BJ (cell line): Measurements from ENCODE around the gene SCARF2. TPM values are rescaled to one million over a fixed set of nuclear protein-coding genes. Genes with fewer than 3 reads are reported as not detected.
"Not testable (repeated sequence)": the region's sequence is repeated elsewhere in the genome, so short reads cannot be mapped to it uniquely, and the experiment has no call there.

Experiments used
- CTCF ChIA-PET: fragments of 350-600 bp; formaldehyde crosslinking; extraction: SDS; loops from one replicate; lab custom pipeline; 2021; ENCODE audit warnings: antibody characterized with exemption, inconsistent platforms; lab: Yijun Ruan, JAX
- POLR2A ChIA-PET: fragments of 300-600 bp; sonication (Branson Sonifier 250); formaldehyde crosslinking; extraction: SDS; loops from one replicate; lab custom pipeline; 2021; ENCODE audit warnings: antibody characterized with exemption; lab: Charles Lee
- DNase-seq: peaks from one replicate; pipeline ENCODE4 v3.0.0-alpha.2; 2011; ENCODE audit warnings: low read depth
- H3K27me3 ChIP-seq: 2 replicates; pipeline ENCODE4 v1.6.0; 2011; ENCODE audit warnings: low read length; ENCODE audit not compliant: control insufficient read depth, insufficient read depth
- H3K36me3 ChIP-seq: 2 replicates; pipeline ENCODE4 v1.5.1; 2011; ENCODE audit warnings: low read length; ENCODE audit not compliant: control insufficient read depth, insufficient read depth
- H3K4me3 ChIP-seq: 2 replicates; pipeline ENCODE4 v1.5.1; 2011; ENCODE audit warnings: low read depth, mild to moderate bottlenecking, control low read depth, low read length
- CTCF ChIP-seq: IDR thresholded peaks from 2 replicates; pipeline ENCODE4 v1.5.1; 2011; ENCODE audit warnings: low read depth, mild to moderate bottlenecking, control low read depth, inconsistent platforms, low read length, moderate library complexity; ENCODE audit not compliant: insufficient read depth
- polyA minus RNA-seq: library from RNA; depleted of rRNA, polyadenylated mRNA; stranded (reverse); fragments of >200 nt; gene quantifications from 2 replicates; pipeline ENCODE4 v1.2.3, GENCODE V29; 2011; rRNA and poly(A)+ RNA removed
- polyA plus RNA-seq: library from polyadenylated mRNA; depleted of rRNA; stranded (reverse); fragments of >200 nt; gene quantifications from 2 replicates; pipeline ENCODE4 v1.2.3, GENCODE V29; 2011; rRNA removed

The SCARF2 gene
- polyA plus RNA-seq, result 15.3 and 28.8 TPM in 2 replicates
- polyA minus RNA-seq, result 20.1 and 24.0 TPM in 2 replicates

DNA sequence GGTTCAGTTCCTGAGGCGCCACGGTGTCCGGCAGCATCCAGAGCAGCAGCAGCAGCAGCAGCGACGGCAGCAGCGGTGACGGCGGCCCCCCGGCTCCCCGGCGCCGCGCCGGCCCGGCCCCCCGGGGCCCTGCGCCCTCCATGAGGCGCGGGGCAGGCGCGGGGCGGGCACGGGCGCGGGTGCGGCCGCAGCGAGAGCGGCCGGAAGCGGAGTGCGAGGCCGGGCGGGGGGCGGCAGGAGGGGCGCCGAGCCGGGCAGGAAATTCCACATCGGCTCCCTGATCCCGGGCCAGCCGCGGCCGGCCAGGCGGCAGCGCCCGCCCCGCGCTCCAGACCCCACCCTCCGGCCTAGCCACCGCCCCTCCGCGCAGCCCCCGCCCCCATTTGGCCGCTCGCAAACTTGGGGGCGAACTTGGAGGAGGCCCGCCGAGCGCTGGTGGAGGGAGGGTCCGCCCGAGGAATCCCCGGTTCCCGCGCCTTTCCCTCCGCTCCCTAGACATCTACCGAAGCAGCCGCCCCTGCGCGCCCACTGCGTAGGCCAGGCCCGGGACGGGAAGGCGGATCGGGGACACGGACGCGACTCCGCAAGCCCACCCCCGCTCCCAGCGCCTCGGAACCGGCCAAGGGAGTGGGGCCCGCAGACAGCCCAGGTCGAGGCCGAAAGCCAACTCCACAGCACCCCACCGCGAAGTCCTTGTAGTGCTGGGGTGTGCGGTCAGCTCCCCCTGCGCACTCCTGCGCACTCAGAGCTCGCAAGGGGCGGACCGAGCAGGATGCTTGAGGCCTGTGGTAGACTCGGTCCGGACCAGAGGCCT lies at the start of gene SCARF2:
Gene SCARF2 (minus strand): TSS at position 213 of the 814 bp plus-strand sequence. CDS start 71 bp downstream, at position 142.
- ChIA-PET CTCF (interaction anchor here (1.2 to 5.7 kb wide), 7 partner anchors 8 to 126 kb away, joined by 3 to 25 read pairs (median 5); no protein-coding TSS in a partner anchor), POLR2A (no interaction called here)
- H3K27me3 ChIP-seq, result no peaks in the 10 kb centered on the region
- peaks cover 5% of the 10 kb centered on the region for H3K36me3 ChIP-seq
- DNase-seq, result no peak
- H3K4me3 ChIP-seq, result peak within 1 kb of the TSS; percentile 72
- no peak for TF ChIP-seq CTCF

- peaks cover 5% of the 10 kb centered on the region; the same call in 1 of the 2 replicates for H3K36me3 ChIP-seq
- ChIA-PET CTCF (interaction anchor here (0.6 kb wide), 1 partner anchor 9 kb away, joined by 3 read pairs; no protein-coding TSS in a partner anchor), POLR2A (no interaction called here)
- no peak for TF ChIP-seq CTCF
- no peak overlapping the region for H3K4me3 ChIP-seq
- no peak for DNase-seq
- no peaks in the 10 kb centered on the region for H3K27me3 ChIP-seq
Measured at GRCh38 chr22:20486229-20486628, 48.6 kb upstream of the SCARF2 start.

GRCh38 chr22:20484948-20485683 lies 47.5 kb upstream of the SCARF2 start:
- no peaks in the 10 kb centered on the region for H3K27me3 ChIP-seq
- no peak overlapping the region for H3K4me3 ChIP-seq
- ChIA-PET POLR2A (interaction anchor here (0.6 kb wide), 1 partner anchor 47 kb away, joined by 10 read pairs; no protein-coding TSS in a partner anchor), CTCF (interaction anchor here (1.0 to 1.6 kb wide), 2 partner anchors 67 to 79 kb away, joined by 3 to 5 read pairs; no protein-coding TSS in a partner anchor)
- no peak for TF ChIP-seq CTCF
- no peak for DNase-seq
- peaks cover 5% of the 10 kb centered on the region; the same call in 1 of the 2 replicates for H3K36me3 ChIP-seq

DNA sequence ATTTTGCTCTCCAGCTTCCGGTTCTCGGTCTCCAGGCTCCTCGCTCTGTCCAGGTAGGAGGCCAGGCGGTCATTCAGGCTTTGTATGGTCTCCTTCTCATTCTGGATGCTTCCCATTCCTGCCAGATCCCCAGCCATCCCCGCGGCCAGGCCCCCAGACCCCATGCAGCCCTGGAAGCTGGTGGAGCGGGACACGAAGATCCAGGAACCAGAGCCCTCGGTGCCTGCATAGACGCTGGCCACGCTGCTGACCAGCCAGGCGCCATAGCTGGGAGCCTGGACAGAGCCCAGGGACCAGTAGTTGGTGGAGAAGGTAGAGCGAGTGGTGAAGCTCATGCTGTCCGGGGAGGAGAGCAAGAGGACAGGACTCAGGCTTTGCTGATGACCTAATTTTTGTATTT lies 46.1 kb upstream of the SCARF2 start:
- H3K36me3 ChIP-seq, result peaks cover 3% of the 10 kb centered on the region; the same call in 1 of the 2 replicates
- ChIA-PET POLR2A (no interaction called here), CTCF (interaction anchor here (1.3 to 1.6 kb wide), 3 partner anchors 27 to 258 kb away, joined by 3 to 5 read pairs (median 4); no protein-coding TSS in a partner anchor)
- no peak for TF ChIP-seq CTCF
- no peak for DNase-seq
- no peak overlapping the region for H3K4me3 ChIP-seq
- H3K27me3 ChIP-seq, result no peaks in the 10 kb centered on the region

- CTCF ChIA-PET, result interaction anchor here (1.1 to 1.6 kb wide), 4 partner anchors 10 to 259 kb away, joined by 3 to 4 read pairs (median 4); no protein-coding TSS in a partner anchor
Measured at GRCh38 chr22:20483143-20483506, 45.5 kb upstream of the SCARF2 start.

More at GRCh38 chr22:20483143-20483506, 45.5 kb upstream of the SCARF2 start:
- H3K27me3 ChIP-seq, H3K36me3 ChIP-seq, H3K4me3 ChIP-seq, DNase-seq, POLR2A ChIA-PET: not testable (repeated sequence)
